Stimulated activated CD8-positive, alpha-beta memory T cell treated with anti-CD3 and anti-CD28 coated beads, Interleukin-15, amount 100 ng/mL, for 48 hours (primary cell): ENCODE results near the gene P2RX4.
A peak's percentile ranks its signal among the peaks of the same experiment; 100 is the strongest.
"Not testable (repeated sequence)": the region's sequence is repeated elsewhere in the genome, so short reads cannot be mapped to it uniquely, and the experiment has no call there.

Experiments
- DNase-seq, 2 donors: peaks; one replicate each; pipeline ENCODE4 v3.0.0-alpha.2; 2020; ENCODE audit warnings: low read depth in 2 of 2

Gene P2RX4

DNA sequence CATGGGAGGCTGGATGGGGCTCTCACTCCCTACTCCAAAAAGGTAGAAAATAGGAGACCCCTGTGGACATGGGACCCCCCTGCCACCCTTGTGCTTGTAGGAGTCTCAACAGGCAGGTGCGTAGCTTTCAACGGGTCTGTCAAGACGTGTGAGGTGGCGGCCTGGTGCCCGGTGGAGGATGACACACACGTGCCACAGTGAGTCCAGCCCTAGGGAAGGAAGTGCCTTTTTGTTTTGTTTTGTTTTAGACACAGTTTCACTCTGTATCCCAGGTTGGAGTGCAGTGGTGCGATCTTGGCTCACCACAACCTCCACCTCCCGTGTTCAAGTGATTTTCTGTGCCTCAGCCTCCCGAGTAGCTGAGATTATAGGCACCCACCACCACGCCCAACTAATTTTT is 12.9 kb downstream of the P2RX4 start:
- no peak for DNase-seq

GRCh38 chr12:121223292-121224285 is 13.7 kb downstream of the P2RX4 start:
- no peak for DNase-seq

- DNase-seq, result no peak
Observed at GRCh38 chr12:121224591-121224990, 14.7 kb downstream of the P2RX4 start.

- no peak for DNase-seq
Observed at GRCh38 chr12:121226399-121226798, 16.5 kb downstream of the P2RX4 start.

GRCh38 chr12:121226871-121227270 is 16.9 kb downstream of the P2RX4 start:
- not testable (repeated sequence) for DNase-seq

DNA sequence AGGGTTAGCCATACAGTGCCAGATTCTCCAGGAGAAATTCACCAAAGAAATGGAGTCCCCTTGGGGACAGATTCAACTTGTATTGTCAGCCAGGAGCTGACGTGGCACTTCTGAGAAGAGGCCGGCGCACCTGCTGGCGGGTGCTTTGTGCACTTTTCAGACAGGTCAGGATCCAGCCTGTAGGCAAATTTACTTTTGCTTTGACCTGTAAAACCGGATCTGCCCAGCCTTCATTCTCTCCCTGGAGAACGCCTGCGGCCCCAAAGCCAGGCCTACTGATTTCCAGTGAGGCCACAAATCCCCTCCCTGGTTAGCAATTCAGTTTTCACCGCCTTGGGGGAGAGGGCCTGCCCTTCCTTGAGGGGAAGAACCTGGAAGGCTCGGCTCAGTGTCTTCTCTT is 17.4 kb downstream of the P2RX4 start:
- DNase-seq, result no peak

DNA sequence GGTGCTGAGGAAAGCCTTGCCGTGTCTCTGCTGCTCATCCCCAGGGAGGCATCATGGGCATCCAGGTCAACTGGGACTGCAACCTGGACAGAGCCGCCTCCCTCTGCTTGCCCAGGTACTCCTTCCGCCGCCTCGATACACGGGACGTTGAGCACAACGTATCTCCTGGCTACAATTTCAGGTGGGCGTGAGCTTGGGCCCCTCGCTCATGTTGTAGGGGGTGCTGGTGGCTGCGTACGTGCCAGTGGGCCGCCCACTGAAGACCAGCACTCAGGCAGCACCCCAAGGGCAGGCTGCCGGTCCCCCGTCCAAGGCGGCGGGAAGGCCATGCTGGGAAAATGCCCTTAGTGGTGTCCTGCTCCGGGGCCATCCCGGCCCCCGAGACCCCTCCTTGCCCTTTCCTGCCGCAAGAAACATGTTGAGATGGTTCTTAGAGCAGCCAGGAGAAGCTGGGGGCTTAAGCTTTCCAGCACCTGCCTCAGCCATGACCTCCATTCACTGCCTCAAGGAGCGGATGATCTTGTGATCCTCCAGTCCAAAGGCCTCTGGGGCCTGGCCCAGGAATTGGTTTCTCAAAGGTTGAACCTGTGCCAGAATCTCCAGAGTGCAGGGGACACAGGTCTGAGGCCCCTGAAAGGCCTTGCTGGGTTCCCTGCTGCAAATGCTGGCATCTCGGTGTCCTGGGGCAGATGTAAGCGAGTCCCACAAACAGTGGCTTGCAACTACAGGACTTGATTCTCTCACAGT is 19.2 kb downstream of the P2RX4 start:
- DNase-seq, result no peak

DNA sequence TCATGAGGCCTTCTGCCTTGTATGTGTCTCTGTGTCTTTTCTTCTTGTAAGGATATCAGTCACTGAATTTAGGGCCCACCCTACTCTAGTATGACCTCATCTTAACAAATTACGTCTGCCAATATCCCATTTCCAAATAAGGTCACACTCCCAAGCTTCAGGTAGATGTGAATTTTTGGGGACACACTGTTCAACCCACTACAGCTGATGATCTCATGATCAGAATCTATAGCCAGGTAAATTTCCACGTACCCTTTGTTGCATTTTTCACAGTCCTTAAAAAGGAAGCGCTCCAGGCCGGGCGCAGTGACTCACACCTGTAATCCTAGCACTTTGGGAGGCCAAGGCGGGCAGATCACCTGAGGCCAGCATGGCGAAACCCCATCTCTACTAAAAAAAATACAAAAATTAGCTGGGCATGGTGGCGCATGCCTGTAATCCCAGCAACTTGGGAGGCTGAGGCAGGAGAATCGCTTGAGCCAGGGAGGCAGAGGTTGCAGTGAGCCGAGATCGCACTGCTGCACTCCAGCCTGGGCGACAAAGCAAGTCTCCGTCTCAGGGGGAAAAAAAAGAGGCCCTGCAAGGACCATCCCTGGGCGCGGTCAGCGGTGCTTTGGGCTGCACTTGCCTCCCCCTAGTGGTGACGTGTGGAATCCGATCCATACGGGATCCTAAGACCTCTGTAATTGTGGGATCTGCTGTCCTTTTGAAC is 20.1 kb downstream of the P2RX4 start:
- peak; percentile 44 to 45 for DNase-seq

GRCh38 chr12:121230538-121230907 is 20.6 kb downstream of the P2RX4 start:
- no peak for DNase-seq

DNA sequence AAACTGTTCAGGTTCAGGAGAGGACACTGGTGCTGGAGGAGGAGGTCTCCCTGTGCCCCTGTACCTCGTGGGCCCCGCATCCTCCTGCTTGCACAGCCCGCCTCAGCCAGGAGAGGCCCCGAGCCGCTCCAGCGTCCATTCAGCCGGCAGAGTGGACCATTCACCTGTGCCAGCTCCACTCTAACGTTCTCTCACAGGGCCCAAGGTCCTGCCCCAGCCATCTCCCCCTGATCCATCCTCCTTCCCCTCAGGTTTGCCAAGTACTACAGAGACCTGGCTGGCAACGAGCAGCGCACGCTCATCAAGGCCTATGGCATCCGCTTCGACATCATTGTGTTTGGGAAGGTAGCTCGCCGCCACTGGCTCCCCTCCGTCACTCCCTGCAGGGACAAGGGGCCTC is 22.2 kb downstream of the P2RX4 start:
- DNase-seq, result no peak

GRCh38 chr12:121232977-121233627 is 23.2 kb downstream of the P2RX4 start:
- no peak for DNase-seq

DNA sequence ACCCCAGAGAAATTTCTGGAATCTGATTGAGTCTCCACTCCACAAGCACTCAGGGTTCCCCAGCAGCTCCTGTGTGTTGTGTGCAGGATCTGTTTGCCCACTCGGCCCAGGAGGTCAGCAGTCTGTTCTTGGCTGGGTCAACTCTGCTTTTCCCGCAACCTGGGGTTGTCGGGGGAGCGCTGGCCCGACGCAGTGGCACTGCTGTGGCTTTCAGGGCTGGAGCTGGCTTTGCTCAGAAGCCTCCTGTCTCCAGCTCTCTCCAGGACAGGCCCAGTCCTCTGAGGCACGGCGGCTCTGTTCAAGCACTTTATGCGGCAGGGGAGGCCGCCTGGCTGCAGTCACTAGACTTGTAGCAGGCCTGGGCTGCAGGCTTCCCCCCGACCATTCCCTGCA is 23.7 kb downstream of the P2RX4 start:
- no peak for DNase-seq

- no peak for DNase-seq
Observed at GRCh38 chr12:121236776-121237175, 26.8 kb downstream of the P2RX4 start.

- DNase-seq, result no peak
Observed at GRCh38 chr12:121237415-121237814, 27.5 kb downstream of the P2RX4 start.

DNA sequence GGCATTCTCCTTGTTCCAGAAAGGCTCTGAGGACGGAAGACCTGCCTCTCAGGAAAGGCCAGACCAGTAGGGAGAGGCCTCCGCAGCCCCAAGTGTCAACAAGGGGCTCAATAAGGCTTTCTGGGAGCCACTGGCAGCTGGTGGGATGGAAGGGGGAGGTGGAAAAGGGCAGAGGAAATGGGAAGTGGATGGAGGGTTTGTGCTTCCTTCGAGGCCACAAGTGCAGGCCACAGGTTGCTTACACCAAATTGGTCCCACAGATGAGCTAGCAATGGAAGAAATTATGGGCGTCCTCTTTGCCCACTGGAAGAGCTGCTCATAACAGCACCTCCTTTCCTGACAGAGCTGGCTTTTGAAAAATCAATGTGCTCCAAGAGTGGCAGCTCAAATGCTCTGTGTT is 28.2 kb downstream of the P2RX4 start:
- no peak for DNase-seq

DNA sequence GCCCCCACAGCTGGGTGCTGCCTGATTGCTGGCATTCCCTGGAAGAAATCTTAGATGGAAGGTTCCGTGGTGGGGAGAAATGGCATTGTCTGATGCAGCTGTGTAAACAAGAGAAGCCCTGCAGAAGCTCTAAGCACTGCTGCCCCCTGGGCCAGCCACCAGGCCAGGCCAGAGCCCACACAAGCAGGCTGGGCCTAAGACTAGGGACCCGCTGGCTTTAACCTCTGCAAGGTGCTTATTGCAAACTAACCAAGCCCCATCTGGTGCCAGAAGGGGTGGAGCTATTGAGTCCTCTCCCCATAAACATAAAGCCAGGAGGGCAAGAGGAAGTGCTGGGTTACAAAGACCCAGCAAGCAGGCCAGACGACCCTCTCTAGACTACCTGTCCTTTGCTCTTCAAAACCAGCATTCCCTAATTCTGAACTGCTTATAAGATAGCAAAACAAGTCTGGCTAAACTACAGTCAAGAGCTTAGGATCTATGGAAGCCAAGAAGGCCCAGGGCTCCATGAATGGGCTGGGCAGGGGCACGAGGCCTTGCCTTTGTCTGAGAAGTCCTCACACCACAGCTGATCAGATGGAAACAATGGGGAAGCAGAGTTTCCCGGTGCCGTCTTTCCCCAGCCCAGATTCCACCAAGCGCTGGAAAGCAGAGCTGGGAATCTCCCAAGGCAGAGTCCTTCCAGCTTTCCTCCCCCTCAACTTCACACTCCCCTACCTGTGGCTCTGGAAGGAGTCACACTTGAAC is 28.8 kb downstream of the P2RX4 start:
- DNase-seq, result no peak

DNA sequence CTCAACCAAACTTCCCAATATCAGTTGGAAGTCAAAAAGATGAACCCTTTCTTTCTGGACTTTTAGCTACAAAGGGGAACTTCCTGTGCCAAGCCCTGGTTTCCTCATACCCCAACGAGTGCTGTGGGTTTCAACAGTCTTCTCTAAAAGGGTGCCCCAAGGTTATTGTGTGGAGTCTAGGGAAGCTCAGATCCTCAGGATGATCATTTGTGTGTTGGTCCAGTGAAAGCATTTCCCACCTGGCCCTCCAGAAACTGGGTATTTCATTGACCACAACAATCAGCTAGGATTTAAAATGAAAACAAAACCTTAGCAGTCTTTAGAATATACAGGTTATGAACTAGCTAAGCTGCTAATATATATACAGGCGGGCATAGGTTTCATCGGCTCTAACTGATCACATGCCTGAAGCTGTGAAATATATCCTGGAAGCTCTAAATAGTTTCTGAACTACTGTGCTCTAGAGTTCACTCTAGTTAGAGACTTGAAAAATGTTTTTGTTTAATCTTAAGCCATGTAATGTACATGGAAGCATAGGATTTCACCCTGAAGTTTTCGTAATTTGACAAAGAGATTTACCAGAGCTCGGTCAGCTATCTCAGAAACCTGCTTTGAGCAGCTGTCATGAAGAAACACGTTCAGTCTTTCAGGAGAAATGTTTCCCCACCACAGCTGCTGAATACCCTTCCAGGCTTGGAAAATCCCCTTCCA is 29.6 kb downstream of the P2RX4 start:
- DNase-seq, result no peak

DNA sequence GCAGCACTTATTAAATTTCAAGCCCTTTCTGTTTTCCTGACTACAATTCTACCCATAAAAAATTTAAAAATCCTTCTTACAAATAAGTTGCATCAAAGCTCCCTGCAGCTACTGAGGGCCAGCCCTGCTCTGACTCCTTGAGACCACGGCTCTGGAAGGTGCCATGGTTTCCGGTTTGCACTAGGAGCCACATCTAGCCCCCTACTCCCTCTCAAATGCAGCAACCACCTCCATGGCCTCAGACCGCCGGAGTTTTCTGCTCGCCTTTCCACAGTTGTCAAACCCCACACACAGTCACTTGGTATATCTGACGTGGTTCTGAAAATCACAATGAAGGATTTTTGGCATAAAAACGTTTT is 30.1 kb downstream of the P2RX4 start:
- DNase-seq, result no peak

GRCh38 chr12:121240484-121241101 is 30.7 kb downstream of the P2RX4 start:
- peak; percentile 71 to 73 for DNase-seq
